ENCODE measurements around the gene RCE1. TPM values are rescaled to one million over a fixed set of nuclear protein-coding genes. Genes with fewer than 3 reads are reported as not detected.

The RCE1 gene
- total RNA-seq, 4 donors from 2014 or later = 9.5 to 14.8 (median 11.7) TPM

- peaks cover 0 to 19% (median 6%) of the 10 kb centered on the region in 3 donors for H3K4me1 ChIP-seq
- no peak overlapping the region for H3K4me3 ChIP-seq
- peak; percentile 40 for ATAC-seq
- TF ChIP-seq EP300 (IDR thresholded peaks at IDR 0.05) = no peak
- TF ChIP-seq POLR2AphosphoS5 (IDR thresholded peaks at IDR 0.05) = no peak
- no peak for TF ChIP-seq POLR2A (IDR thresholded peaks at IDR 0.05)
- TF ChIP-seq CTCF (IDR thresholded peaks at IDR 0.05) = no peak
- no peak overlapping the region for H3K27ac ChIP-seq
- no peaks in the 10 kb centered on the region for H3K36me3 ChIP-seq
- WGBS, 2 donors (ENCODE audit: low coverage in 1 of 2) = 80 to 88% methylated on average over 6 to 9 of the region's 15 CpGs
- H3K27me3 ChIP-seq = no peaks in the 10 kb centered on the region
- H3K9me3 ChIP-seq = no peaks in the 10 kb centered on the region
These were observed 43.5 kb downstream of the RCE1 start for GRCh38 chr11:66886671-66887221.

GRCh38 chr11:66887526-66887925, 44.3 kb downstream of the RCE1 start:
- no peak for ATAC-seq
- Histone ChIP-seq H3K27ac (no peak overlapping the region), H3K36me3 (no peaks in the 10 kb centered on the region), H3K4me3 (no peak overlapping the region), H3K4me1 (peaks cover 0 to 12% (median 5%) of the 10 kb centered on the region in 3 donors), H3K9me3 (no peaks in the 10 kb centered on the region), H3K27me3 (no peaks in the 10 kb centered on the region)
- WGBS, 2 donors (ENCODE audit: low coverage in 1 of 2) = 62 to 72% methylated on average over 7 to 11 of the region's 11 CpGs
- no peak for TF ChIP-seq POLR2AphosphoS5 (IDR thresholded peaks at IDR 0.05)
- no peak for TF ChIP-seq CTCF (IDR thresholded peaks at IDR 0.05)

GRCh38 chr11:66888282-66888681, 45.0 kb downstream of the RCE1 start:
- Histone ChIP-seq H3K27me3 (no peaks in the 10 kb centered on the region), H3K27ac (no peak overlapping the region), H3K36me3 (no peaks in the 10 kb centered on the region), H3K4me1 (peaks cover 0 to 5% (median 0%) of the 10 kb centered on the region in 3 donors), H3K4me3 (no peak overlapping the region), H3K9me3 (no peaks in the 10 kb centered on the region)
- no peak for TF ChIP-seq POLR2AphosphoS5 (IDR thresholded peaks at IDR 0.05)
- TF ChIP-seq CTCF (IDR thresholded peaks at IDR 0.05) = no peak
- no peak for TF ChIP-seq EP300 (IDR thresholded peaks at IDR 0.05)
- TF ChIP-seq POLR2A (IDR thresholded peaks at IDR 0.05) = no peak
- WGBS, 2 donors (ENCODE audit: low coverage in 1 of 2) = 91 to 97% methylated on average over 3 to 6 of the region's 10 CpGs
- no peak for ATAC-seq

- no peak for ATAC-seq
- TF ChIP-seq CTCF (IDR thresholded peaks at IDR 0.05) (no peak), EP300 (IDR thresholded peaks at IDR 0.05) (no peak), POLR2AphosphoS5 (IDR thresholded peaks at IDR 0.05) (no peak), POLR2A (IDR thresholded peaks at IDR 0.05) (no peak)
- Histone ChIP-seq H3K4me3 (no peak overlapping the region), H3K36me3 (no peaks in the 10 kb centered on the region), H3K27ac (no peak overlapping the region), H3K27me3 (no peaks in the 10 kb centered on the region), H3K4me1 (no peaks in the 10 kb centered on the region), H3K9me3 (no peaks in the 10 kb centered on the region)
- WGBS, 2 donors (ENCODE audit: low coverage in 1 of 2) = 59 to 74% methylated on average over 3 to 7 of the region's 8 CpGs
These were observed 46.7 kb downstream of the RCE1 start for GRCh38 chr11:66889960-66890359.

- peak; percentile 39 for TF ChIP-seq POLR2AphosphoS5 (IDR thresholded peaks at IDR 0.05)
- no peak for TF ChIP-seq EP300 (IDR thresholded peaks at IDR 0.05)
- no peak for ATAC-seq
- Histone ChIP-seq H3K9me3 (no peaks in the 10 kb centered on the region), H3K27ac (no peak overlapping the region), H3K27me3 (no peaks in the 10 kb centered on the region), H3K36me3 (no peaks in the 10 kb centered on the region), H3K4me1 (no peaks in the 10 kb centered on the region), H3K4me3 (no peak overlapping the region)
- WGBS, 2 donors (ENCODE audit: low coverage in 1 of 2) = 47 to 70% methylated on average over 4 to 12 of the region's 14 CpGs
These were observed 48.8 kb downstream of the RCE1 start for GRCh38 chr11:66891851-66892660.

Data from gastroesophageal sphincter (tissue), 4 donors.